Cardiac muscle cell (in vitro differentiated cells and primary cell): ENCODE data around the gene FHOD1. TPM values are rescaled to one million over a fixed set of nuclear protein-coding genes. Genes with fewer than 3 reads are reported as not detected.

Experiments used
- DNase-seq, 2 donors: peaks; one replicate each; pipeline versions ENCODE4 v3.0.0 to v3.0.0-alpha.2; 2010 to 2017; ENCODE audit warnings: low read depth in 1 of 2, low spot score in 1 of 2
- H3K27ac ChIP-seq: fragments of 200-600 bp; sonication (generic); 2 replicates; pipeline ENCODE4 v1.5.1; 2016
- H3K27me3 ChIP-seq: fragments of 200-600 bp; sonication (generic); 2 replicates; pipeline ENCODE4 v1.6.0; 2016; ENCODE audit warnings: control low read depth
- H3K36me3 ChIP-seq: fragments of 200-600 bp; sonication (generic); 2 replicates; pipeline ENCODE4 v1.5.1; 2016; ENCODE audit warnings: control low read depth
- H3K4me1 ChIP-seq: fragments of 200-600 bp; sonication (generic); 2 replicates; pipeline ENCODE4 v1.8.1; 2017; ENCODE audit warnings: low read depth, mild to moderate bottlenecking, mixed run types
- H3K4me3 ChIP-seq: fragments of 200-600 bp; sonication (generic); 2 replicates; pipeline ENCODE4 v1.5.1; 2016; ENCODE audit warnings: mild to moderate bottlenecking
- H3K9me3 ChIP-seq: fragments of 200-600 bp; sonication (generic); 2 replicates; pipeline ENCODE4 v1.5.1; 2017; ENCODE audit warnings: low read depth, mild to moderate bottlenecking, control low read depth
- CTCF ChIP-seq: IDR thresholded peaks from 2 replicates; pipeline ENCODE4 v1.5.1; 2012; ENCODE audit warnings: low read depth, mild to moderate bottlenecking, low read length
- polyA plus RNA-seq: library from polyadenylated mRNA; unstranded; fragments of >200 nt; fragmentation: Nextera tagmentation; extraction: Ambion mirVana; gene quantifications from 2 replicates; pipeline ENCODE4 v1.2.1, GENCODE V29; 2016
- total RNA-seq: library from RNA; depleted of rRNA; stranded (reverse); fragments of >200 nt; gene quantifications from 2 replicates; pipeline ENCODE4 v1.2.3, GENCODE V29; 2016

Gene FHOD1
- total and polyA plus RNA-seq, 2 experiments from 2014 or later, result 17.9 to 18.5 TPM

DNA sequence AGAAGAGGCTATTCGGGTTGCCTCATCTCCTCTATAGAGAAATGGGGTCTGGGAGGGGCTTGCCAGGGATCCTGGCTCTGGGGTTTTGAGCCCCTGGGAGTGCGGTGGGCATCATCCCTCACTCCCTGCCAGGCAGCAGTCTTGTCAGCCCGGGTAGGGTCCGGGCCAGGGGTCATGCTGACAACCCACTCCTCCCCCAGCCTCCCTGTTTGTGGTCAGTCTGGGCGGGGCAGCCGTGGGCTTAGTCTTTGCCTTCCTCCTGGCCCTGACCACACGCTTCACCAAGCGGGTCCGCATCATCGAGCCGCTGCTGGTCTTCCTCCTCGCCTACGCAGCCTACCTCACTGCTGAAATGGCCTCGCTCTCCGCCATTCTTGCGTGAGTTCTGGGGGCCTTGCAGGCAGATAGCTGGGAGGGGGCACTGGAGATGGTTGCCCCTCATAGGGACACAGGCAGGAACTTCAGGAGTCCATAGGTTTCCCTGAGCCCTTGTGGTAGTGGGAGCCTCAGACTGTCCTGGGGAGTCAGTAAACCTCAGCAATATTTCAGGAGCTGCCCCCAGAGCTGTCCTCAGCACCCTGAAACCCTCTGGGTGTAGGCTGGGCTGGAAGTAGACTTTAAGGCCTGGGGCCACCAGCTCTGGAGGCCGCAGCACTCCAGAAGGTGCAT is 8.4 kb upstream of the FHOD1 start:
- Histone ChIP-seq H3K36me3 (no peaks in the 10 kb centered on the region), H3K9me3 (no peaks in the 10 kb centered on the region), H3K4me3 (no peak overlapping the region), H3K27ac (no peak overlapping the region), H3K27me3 (no peaks in the 10 kb centered on the region), H3K4me1 (no peaks in the 10 kb centered on the region)
- TF ChIP-seq CTCF, result no peak
- DNase-seq, result no peak

- Histone ChIP-seq H3K27ac (no peak overlapping the region), H3K9me3 (no peaks in the 10 kb centered on the region), H3K4me3 (no peak overlapping the region), H3K4me1 (no peaks in the 10 kb centered on the region), H3K27me3 (peaks cover 7% of the 10 kb centered on the region), H3K36me3 (no peaks in the 10 kb centered on the region)
- no peak for DNase-seq
- no peak for TF ChIP-seq CTCF
Measured at GRCh38 chr16:67254801-67255552, 7.7 kb upstream of the FHOD1 start.

DNA sequence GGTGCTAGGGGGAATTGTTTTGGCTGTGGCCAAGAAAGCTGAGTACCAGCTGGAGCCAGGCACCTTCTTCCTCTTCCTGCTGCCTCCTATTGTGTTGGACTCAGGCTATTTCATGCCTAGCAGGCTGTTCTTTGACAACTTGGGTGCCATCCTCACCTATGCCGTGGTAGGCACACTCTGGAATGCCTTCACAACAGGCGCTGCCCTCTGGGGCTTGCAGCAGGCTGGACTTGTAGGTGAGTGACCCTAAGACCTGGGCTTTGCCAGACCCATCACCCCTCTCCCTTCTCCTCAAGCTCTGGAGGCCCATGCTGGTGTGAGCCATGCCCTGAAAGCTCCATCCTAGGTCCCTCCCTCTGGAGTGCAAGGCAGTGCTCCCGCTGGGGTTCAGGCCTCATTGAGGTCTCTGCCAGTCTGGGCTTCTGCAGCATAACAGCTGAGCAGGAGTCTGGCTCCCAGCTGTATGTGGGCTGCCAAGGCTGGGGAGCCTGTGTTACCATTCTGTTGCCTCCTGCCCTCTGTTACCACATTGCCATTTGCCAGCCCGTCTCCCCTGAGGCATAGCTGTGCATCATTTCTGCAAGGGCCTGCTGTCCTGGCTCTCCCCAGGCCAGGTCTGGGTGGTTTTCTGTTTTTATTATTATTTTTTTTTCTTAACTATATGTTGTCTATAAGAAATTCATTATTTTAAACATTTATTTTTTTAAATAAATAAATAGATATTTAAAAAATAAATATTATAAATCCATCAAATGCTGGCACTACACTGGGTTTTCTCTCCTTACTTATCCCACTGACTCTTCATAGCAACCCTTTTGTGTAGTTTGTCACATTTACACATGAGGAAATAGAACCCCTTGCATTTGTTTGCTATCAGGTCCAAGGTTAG is 5.6 kb upstream of the FHOD1 start:
- H3K27me3 ChIP-seq, result peaks cover 14% of the 10 kb centered on the region
- DNase-seq, result no peak
- no peaks in the 10 kb centered on the region for H3K36me3 ChIP-seq
- no peaks in the 10 kb centered on the region for H3K9me3 ChIP-seq
- no peak for TF ChIP-seq CTCF
- no peak overlapping the region for H3K27ac ChIP-seq
- H3K4me3 ChIP-seq, result no peak overlapping the region
- H3K4me1 ChIP-seq, result peaks cover 3% of the 10 kb centered on the region

GRCh38 chr16:67250045-67250327 is 2.7 kb upstream of the FHOD1 start:
- DNase-seq, result no peak
- peaks cover 5% of the 10 kb centered on the region for H3K4me1 ChIP-seq
- H3K4me3 ChIP-seq, result no peak overlapping the region

More at GRCh38 chr16:67250045-67250327, 2.7 kb upstream of the FHOD1 start:
- no peaks in the 10 kb centered on the region for H3K36me3 ChIP-seq
- no peak overlapping the region for H3K27ac ChIP-seq
- TF ChIP-seq CTCF, result no peak
- peaks cover 14% of the 10 kb centered on the region for H3K27me3 ChIP-seq
- H3K9me3 ChIP-seq, result no peaks in the 10 kb centered on the region
